ENCODE results near the gene SLC35B4. TPM values are rescaled to one million over a fixed set of nuclear protein-coding genes. Genes with fewer than 3 reads are reported as not detected.

The SLC35B4 gene
- total RNA-seq, 3 donors from 2014 or later (not counting 1 experiment from before 2014, with no cell fraction given) = 5.2 to 11.5 (median 11.2) TPM

- Histone ChIP-seq H3K27ac (ENCODE audit: low read length) (no peak overlapping the region), H3K4me1 (ENCODE audit: control insufficient read depth, insufficient read depth, low read length) (no peaks in the 10 kb centered on the region), H3K9me3 (ENCODE audit: control insufficient read depth, insufficient read depth, low read length) (no peaks in the 10 kb centered on the region), H3K36me3 (ENCODE audit: control insufficient read depth, insufficient read depth, low read length) (no peaks in the 10 kb centered on the region), H3K4me3 (ENCODE audit: low read length) (no peak overlapping the region), H3K27me3 (ENCODE audit: control insufficient read depth, insufficient read depth, low read length) (no peaks in the 10 kb centered on the region)
- peaks cover 9 to 54% of the 10 kb centered on the region in 2 donors for H3K27me3 Mint-ChIP-seq (ENCODE audit: low read depth in 2 of 2)
- DNase-seq (no peak), ATAC-seq (no peak)
- H3K9me3 Mint-ChIP-seq = no peaks in the 10 kb centered on the region
- no peaks in the 10 kb centered on the region for H3K4me1 Mint-ChIP-seq
- H3K36me3 Mint-ChIP-seq = no peaks in the 10 kb centered on the region
- TF ChIP-seq, protein P1, sequence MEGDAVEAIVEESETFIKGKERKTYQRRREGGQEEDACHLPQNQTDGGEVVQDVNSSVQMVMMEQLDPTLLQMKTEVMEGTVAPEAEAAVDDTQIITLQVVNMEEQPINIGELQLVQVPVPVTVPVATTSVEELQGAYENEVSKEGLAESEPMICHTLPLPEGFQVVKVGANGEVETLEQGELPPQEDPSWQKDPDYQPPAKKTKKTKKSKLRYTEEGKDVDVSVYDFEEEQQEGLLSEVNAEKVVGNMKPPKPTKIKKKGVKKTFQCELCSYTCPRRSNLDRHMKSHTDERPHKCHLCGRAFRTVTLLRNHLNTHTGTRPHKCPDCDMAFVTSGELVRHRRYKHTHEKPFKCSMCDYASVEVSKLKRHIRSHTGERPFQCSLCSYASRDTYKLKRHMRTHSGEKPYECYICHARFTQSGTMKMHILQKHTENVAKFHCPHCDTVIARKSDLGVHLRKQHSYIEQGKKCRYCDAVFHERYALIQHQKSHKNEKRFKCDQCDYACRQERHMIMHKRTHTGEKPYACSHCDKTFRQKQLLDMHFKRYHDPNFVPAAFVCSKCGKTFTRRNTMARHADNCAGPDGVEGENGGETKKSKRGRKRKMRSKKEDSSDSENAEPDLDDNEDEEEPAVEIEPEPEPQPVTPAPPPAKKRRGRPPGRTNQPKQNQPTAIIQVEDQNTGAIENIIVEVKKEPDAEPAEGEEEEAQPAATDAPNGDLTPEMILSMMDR (IDR thresholded peaks at IDR 0.05) = no peak
- intact Hi-C loops (cut with micrococcal nuclease) = no loop called here
- no peak overlapping the region for H3K27ac Mint-ChIP-seq
- no peak overlapping the region for H3K4me3 Mint-ChIP-seq
Measured at GRCh38 chr7:134364619-134365037, 47.9 kb upstream of the SLC35B4 start.

- WGBS (ENCODE audit: insufficient coverage) = 82% methylated on average over 8 of the region's 8 CpGs
- intact Hi-C loops (cut with micrococcal nuclease) = no loop called here
- DNase-seq (no peak), ATAC-seq (no peak)
- Histone ChIP-seq H3K36me3 (ENCODE audit: control insufficient read depth, insufficient read depth, low read length) (no peaks in the 10 kb centered on the region), H3K27ac (ENCODE audit: low read length) (no peak overlapping the region), H3K9me3 (ENCODE audit: control insufficient read depth, insufficient read depth, low read length) (no peaks in the 10 kb centered on the region), H3K4me3 (ENCODE audit: low read length) (no peak overlapping the region), H3K4me1 (ENCODE audit: control insufficient read depth, insufficient read depth, low read length) (no peaks in the 10 kb centered on the region), H3K27me3 (ENCODE audit: control insufficient read depth, insufficient read depth, low read length) (no peaks in the 10 kb centered on the region)
- H3K36me3 Mint-ChIP-seq = no peaks in the 10 kb centered on the region
- no peak overlapping the region for H3K4me3 Mint-ChIP-seq
- H3K27me3 Mint-ChIP-seq (ENCODE audit: low read depth in 2 of 2) = peaks cover 7 to 44% of the 10 kb centered on the region in 2 donors
- H3K27ac Mint-ChIP-seq = no peak overlapping the region
- no peaks in the 10 kb centered on the region for H3K9me3 Mint-ChIP-seq
- TF ChIP-seq, protein P1 (IDR thresholded peaks at IDR 0.05) = no peak
- H3K4me1 Mint-ChIP-seq = peaks cover 0 to 5% of the 10 kb centered on the region in 2 donors
Measured at GRCh38 chr7:134362587-134363483, 46.1 kb upstream of the SLC35B4 start.

GRCh38 chr7:134359787-134360432 is 43.2 kb upstream of the SLC35B4 start:
- no peak for ATAC-seq
- DNase-seq = no peak
- H3K27me3 ChIP-seq (ENCODE audit: control insufficient read depth, insufficient read depth, low read length) = no peaks in the 10 kb centered on the region
- WGBS (ENCODE audit: insufficient coverage) = 71% methylated on average over 4 of the region's 5 CpGs
- no peaks in the 10 kb centered on the region for H3K36me3 ChIP-seq (ENCODE audit: control insufficient read depth, insufficient read depth, low read length)
- Mint-ChIP-seq H3K4me3 (no peak overlapping the region), H3K27me3 (ENCODE audit: low read depth in 2 of 2) (peaks cover 9 to 31% of the 10 kb centered on the region in 2 donors), H3K36me3 (no peaks in the 10 kb centered on the region), H3K27ac (no peak overlapping the region), H3K9me3 (no peaks in the 10 kb centered on the region), H3K4me1 (peaks cover 0 to 7% of the 10 kb centered on the region in 2 donors)
- no peak overlapping the region for H3K27ac ChIP-seq (ENCODE audit: low read length)
- no peaks in the 10 kb centered on the region for H3K4me1 ChIP-seq (ENCODE audit: control insufficient read depth, insufficient read depth, low read length)
- no peaks in the 10 kb centered on the region for H3K9me3 ChIP-seq (ENCODE audit: control insufficient read depth, insufficient read depth, low read length)
- H3K4me3 ChIP-seq (ENCODE audit: low read length) = no peak overlapping the region
- intact Hi-C loops (cut with micrococcal nuclease) = no loop called here
- TF ChIP-seq, protein P1 (IDR thresholded peaks at IDR 0.05) = no peak
